Limb (tissue), 2 donors: ENCODE results near the gene SLC5A10.

Source experiments
- DNase-seq, 2 donors: peaks; one replicate each; pipeline ENCODE4 v3.0.0-alpha.2; 2016; ENCODE audit errors: extremely low spot score in 2 of 2

SLC5A10 gene

DNA sequence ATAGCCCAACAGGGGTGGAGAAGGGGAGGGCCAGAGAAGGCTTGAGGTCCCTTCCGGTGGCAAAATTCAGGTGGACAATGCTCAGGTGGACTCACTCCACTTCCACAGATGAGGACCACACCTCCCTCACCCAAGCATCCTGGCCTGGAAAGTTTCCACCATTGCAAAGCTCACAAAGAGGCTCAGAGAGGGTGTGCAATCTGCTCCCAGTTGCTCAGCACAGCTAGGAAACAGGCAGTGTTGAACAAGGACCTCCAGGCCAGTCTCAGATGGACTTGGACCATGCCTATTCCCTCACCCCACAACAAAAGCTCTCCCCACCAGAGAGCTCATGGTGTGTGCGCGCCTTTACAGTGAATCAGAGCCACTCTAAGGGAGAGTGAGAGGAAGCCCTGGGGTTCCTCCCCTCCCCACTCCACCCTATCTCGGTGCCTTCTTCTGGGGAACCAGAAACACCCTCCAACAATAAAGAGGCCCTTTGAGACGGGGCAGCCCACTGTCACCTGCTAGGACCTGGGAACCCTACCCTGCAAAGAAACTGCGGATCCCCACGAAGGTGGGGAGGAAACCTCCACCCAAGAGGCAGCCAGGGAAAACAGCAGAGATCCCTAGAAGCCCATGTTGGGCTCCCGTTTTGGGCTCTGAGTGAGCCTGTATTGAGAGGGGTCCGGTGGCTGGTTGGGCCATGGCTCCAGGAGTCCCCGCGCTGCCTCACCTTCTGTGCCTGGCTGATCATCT lies 51.0 kb downstream of the SLC5A10 start:
- no peak for DNase-seq

GRCh38 chr17:19003543-19004420 lies 51.8 kb downstream of the SLC5A10 start:
- DNase-seq = peak in 1 of 2 donors; percentile 57

DNA sequence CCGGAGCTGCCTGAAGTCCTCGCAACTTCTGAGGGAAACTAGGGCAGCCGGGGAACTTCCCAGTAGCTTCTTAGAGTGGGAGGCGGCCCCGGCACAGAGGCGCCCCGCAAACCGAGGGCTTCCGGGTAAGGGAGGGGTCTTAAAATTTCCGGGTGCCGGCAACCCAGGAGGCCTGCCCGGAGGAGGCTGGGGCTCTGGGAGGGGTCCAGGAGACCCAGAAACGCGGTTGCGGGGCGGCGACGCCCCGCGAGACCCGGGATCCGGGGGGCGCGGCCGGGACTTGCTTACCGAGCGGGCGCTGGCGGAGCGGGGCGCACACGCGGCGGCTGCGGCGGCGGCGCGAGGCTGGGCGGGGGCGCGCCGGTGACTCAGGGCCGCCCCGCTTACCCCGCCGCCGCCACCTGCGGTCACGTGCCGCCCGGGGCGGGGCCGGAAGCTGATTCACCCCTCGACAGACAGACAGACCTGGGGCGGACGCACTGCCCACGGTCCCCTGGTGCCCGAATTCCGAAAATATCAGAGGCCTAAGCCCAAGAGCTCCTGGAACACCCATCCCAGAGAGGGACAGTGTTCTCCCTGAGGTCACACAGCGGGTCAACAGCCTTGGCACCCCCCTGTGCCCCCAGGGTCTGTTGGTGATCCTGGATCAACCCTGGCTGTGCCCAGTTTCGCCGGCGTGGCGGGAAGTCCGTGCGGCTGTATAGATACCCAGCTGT lies 52.6 kb downstream of the SLC5A10 start, which contains the start of gene FAM83G:
TSS of gene FAM83G (minus strand) at position 344 of the 716 bp plus-strand sequence. CDS start 723 bp downstream, outside the sequence.
- peak in 1 of 2 donors; percentile 60 for DNase-seq

- no peak for DNase-seq
Measured at GRCh38 chr17:19005137-19005773, 53.3 kb downstream of the SLC5A10 start.

GRCh38 chr17:19005789-19006430 lies 53.9 kb downstream of the SLC5A10 start:
- DNase-seq = no peak

- no peak for DNase-seq
Measured at GRCh38 chr17:19006698-19007097, 54.7 kb downstream of the SLC5A10 start.

DNA sequence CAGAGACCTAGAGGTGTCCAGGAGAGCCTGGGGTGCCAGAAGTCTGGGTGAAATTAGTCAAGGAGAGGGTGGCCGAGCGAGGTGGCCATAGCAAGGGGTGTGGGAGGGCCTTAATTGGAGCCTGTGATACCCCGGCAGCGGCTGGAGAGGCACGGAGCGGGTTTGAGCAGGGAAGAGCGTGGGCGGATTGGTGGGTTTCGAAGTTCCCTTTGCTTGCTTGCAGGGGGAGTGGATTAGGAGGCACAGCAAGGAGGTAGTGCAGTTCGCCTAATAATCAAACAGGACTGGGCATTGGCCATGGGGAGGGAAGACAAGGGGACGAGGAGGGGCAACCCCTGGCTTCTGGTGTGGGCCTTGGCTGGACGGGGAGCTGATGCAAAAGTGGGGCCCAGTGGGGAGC lies 58.0 kb downstream of the SLC5A10 start:
- DNase-seq = no peak

GRCh38 chr17:19010729-19011505 lies 59.0 kb downstream of the SLC5A10 start:
- DNase-seq = no peak

- DNase-seq = no peak
Measured at GRCh38 chr17:19011581-19011980, 59.6 kb downstream of the SLC5A10 start.

DNA sequence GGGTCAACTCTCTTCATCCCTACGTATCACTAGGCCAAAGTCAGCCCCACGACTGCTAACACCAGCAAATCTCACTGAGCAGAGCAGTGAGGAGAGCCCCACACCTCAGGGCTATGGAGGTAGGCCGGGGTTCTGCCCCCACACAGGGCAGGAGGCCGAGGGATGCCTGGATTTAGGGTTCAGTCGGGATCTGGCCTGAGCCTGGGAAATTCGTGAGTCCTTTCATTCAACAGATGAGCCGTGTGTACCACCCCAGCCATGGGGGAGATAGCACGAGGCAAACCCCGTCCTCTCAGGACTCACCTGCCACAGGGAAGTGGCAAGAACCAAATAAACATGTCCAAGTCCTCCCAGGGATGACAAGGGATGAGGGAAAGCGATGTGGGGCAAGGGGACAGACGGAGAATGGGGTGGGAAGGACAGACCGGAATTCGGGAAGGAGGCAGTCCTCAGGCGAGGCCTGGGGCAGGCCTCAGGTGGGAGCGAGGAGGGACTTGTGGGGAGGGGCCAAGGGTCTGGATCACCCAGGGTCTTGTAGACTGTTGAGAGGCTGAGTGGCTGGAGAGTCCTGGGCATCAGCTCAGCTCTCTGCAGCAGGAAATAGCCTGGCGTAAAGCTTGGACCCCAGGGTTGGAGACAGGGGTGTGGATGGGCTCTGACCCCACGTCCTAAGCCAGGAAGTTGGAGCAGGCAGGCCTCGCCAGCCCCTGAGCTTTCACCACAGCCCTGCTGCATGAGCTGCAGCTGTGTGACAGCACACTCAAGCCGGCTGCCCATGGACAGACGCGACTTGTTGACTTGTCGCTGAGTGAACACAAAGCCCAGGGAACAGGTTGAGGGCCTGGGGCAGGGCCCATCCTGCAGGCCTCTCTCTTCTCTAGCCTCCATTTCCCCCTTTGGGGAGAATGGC lies 60.5 kb downstream of the SLC5A10 start:
- DNase-seq = no peak

- no peak for DNase-seq
Measured at GRCh38 chr17:19013226-19013625, 61.3 kb downstream of the SLC5A10 start.

DNA sequence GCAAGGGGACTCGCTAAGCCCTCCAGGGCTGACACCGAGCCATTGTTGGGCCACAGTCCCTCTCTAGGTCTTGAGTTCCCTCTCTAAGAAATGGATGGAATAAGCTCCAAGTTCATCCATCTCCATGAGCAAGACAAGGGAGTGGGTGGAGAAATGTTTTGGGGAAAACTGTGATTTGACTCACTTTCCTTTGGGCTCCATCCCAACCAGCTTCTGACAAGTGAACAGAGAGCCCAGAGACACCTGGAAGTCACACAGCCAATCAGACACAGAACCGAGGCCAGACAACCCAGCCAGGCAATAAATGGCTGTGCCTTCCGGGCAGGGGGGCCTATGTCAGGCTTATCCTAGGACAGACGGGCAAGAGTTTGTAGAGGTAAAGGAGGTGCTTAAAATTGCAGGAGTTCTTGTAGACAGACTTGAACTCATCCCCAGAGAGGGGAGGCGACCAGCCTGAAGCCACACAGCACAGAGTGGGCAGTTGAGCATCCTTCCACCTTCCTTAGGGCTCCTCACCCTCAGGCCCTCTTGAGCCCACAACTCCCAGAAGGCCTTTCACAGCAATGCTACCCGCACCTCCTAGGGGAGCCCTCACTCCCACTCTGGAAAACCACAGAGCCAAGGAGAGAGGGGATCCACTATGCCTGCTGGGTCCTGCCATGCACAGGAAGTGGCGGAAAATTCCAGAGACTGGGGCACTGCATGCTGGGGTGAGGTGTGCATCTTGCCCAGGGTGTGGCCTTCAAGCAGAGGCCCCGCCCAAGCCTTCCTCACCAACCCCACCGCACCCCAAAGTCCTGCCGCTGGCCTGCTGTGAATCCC lies 62.1 kb downstream of the SLC5A10 start:
- no peak for DNase-seq

DNA sequence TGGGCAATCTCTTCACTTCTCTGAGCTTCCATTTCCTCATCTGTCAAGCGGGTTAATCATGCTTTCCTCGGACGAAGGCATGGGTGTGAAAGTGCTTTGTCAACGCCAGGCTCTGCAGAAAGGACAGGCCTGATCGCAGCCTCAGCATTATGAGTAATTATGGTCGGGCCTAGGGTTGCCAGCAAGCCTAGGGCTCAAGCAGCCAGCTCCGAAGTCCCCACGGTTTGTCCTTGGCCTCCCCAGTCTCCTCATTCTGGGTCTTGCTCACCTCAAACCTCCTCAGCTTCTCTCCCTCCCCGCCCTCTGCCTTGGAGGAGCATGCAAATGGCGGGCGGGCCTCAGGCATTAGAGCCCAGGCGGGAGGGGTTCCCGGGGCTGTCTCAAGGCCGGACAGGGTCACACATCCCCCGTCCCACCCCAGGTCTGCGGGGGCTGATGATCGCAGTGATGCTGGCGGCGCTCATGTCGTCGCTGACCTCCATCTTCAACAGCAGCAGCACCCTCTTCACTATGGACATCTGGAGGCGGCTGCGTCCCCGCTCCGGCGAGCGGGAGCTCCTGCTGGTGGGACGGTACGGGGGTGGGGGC lies 62.8 kb downstream of the SLC5A10 start:
- DNase-seq = no peak

- no peak for DNase-seq
Measured at GRCh38 chr17:19015428-19015827, 63.5 kb downstream of the SLC5A10 start.

DNA sequence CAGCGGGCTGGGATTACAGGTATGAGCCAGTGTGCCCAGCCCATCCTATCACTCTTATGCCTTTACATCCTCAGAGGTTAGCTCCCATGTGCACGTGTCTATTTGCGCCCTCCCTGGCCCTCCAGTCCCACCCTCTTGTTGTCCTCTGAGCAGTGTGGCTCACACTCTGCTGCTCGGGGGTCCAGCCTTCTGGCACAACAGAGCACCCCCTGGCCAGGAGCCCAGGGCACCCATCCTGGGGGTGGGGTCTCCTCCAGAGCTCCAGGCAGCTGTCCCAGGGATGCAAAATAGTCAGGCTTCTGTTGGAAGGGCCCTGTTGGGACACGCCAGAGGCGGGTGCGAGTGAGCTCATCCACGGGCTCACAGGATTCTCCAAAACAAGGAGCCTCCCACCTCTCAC lies 64.3 kb downstream of the SLC5A10 start:
- DNase-seq = no peak

DNA sequence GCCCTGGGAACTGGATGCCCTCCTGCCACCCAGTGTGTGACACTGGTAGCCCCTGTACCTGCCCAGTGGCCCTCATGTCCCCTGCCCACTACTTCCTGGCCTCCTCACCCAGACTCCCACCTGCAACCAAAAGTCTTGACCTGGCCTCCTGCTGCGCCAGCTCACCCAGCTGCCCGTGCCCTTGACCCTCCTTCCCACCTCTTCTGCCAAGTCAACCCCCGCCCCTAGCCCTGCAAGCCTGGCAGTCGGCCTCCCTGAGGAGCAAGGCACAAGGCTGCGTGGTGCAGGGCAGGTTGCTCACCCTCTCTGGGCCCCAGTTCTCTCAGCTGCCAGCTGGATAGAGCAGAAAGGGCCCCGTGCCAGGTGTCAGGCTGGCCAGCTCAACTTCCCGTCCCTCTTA lies 64.9 kb downstream of the SLC5A10 start:
- DNase-seq = no peak

DNA sequence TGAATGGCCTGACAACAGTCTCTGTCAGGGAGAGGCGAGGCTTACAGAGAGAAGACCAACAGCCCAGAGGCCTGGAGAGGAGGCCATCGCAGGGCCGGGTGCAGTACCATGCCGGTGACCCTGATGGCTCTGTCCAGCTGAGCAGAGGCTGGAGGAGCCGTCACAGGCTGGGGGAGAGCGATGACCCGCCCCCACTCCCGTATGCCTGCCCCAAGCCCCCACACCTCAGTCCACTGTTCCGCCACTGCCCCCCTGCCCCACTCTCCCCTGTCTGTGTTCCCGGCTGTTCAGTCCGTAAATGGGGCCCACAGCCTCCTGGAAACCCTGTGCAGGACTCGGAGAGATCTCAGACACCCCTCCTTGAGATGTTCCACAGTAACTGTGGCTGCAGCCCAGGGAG lies 65.4 kb downstream of the SLC5A10 start:
- DNase-seq = no peak
